ENCODE measurements around the gene PTPRS. TPM values are rescaled to one million over a fixed set of nuclear protein-coding genes. Genes with fewer than 3 reads are reported as not detected.
A peak's percentile ranks its signal among the peaks of the same experiment; 100 is the strongest.

Gene PTPRS
- total RNA-seq, 1 donor from 2014 or later, result 241 TPM

GRCh38 chr19:5312058-5312457, 28.6 kb downstream of the PTPRS start:
- no peak for TF ChIP-seq CTCF (IDR thresholded peaks at IDR 0.05; ENCODE audit: unreplicated experiment)
- no peaks in the 10 kb centered on the region for H3K9me3 Mint-ChIP-seq
- H3K27me3 Mint-ChIP-seq (ENCODE audit: low read depth), result no peaks in the 10 kb centered on the region
- no peak overlapping the region for H3K27ac Mint-ChIP-seq
- no peaks in the 10 kb centered on the region for H3K36me3 Mint-ChIP-seq
- H3K4me3 Mint-ChIP-seq, result no peak overlapping the region
- H3K4me1 Mint-ChIP-seq, result peaks cover 5% of the 10 kb centered on the region
- no peak for DNase-seq (ENCODE audit: low spot score in 2 of 2, unreplicated experiment in 2 of 2)

GRCh38 chr19:5309438-5310204, 31.0 kb downstream of the PTPRS start:
- no peak for TF ChIP-seq CTCF (IDR thresholded peaks at IDR 0.05; ENCODE audit: unreplicated experiment)
- peaks cover 5% of the 10 kb centered on the region for H3K4me1 Mint-ChIP-seq

GRCh38 chr19:5308451-5309437, 31.9 kb downstream of the PTPRS start:
- no peak for TF ChIP-seq CTCF (IDR thresholded peaks at IDR 0.05; ENCODE audit: unreplicated experiment)
- Mint-ChIP-seq H3K27ac (peak overlapping the region; percentile 79), H3K36me3 (no peaks in the 10 kb centered on the region), H3K27me3 (ENCODE audit: low read depth) (no peaks in the 10 kb centered on the region), H3K9me3 (no peaks in the 10 kb centered on the region), H3K4me1 (peaks cover 5% of the 10 kb centered on the region), H3K4me3 (no peak overlapping the region)
- no peak for DNase-seq (ENCODE audit: low spot score in 2 of 2, unreplicated experiment in 2 of 2)

More at GRCh38 chr19:5309438-5310204, 31.0 kb downstream of the PTPRS start:
- Mint-ChIP-seq H3K27ac (no peak overlapping the region), H3K27me3 (ENCODE audit: low read depth) (no peaks in the 10 kb centered on the region), H3K9me3 (no peaks in the 10 kb centered on the region), H3K36me3 (no peaks in the 10 kb centered on the region), H3K4me3 (no peak overlapping the region)
- DNase-seq (ENCODE audit: low spot score in 2 of 2, unreplicated experiment in 2 of 2), result no peak

- Mint-ChIP-seq H3K36me3 (no peaks in the 10 kb centered on the region), H3K4me3 (no peak overlapping the region), H3K27ac (no peak overlapping the region), H3K9me3 (no peaks in the 10 kb centered on the region), H3K4me1 (peaks cover 1% of the 10 kb centered on the region), H3K27me3 (ENCODE audit: low read depth) (no peaks in the 10 kb centered on the region)
- no peak for TF ChIP-seq CTCF (IDR thresholded peaks at IDR 0.05; ENCODE audit: unreplicated experiment)
- no peak for DNase-seq (ENCODE audit: low spot score in 2 of 2, unreplicated experiment in 2 of 2)
Measured at GRCh38 chr19:5307655-5308054, 33.0 kb downstream of the PTPRS start.

- Mint-ChIP-seq H3K27me3 (ENCODE audit: low read depth) (no peaks in the 10 kb centered on the region), H3K4me3 (no peak overlapping the region), H3K9me3 (no peaks in the 10 kb centered on the region), H3K27ac (no peak overlapping the region), H3K4me1 (peaks cover 1% of the 10 kb centered on the region), H3K36me3 (no peaks in the 10 kb centered on the region)
- DNase-seq (ENCODE audit: low spot score in 2 of 2, unreplicated experiment in 2 of 2), result no peak
- TF ChIP-seq CTCF (IDR thresholded peaks at IDR 0.05; ENCODE audit: unreplicated experiment), result no peak
Measured at GRCh38 chr19:5305163-5305562, 35.4 kb downstream of the PTPRS start.
